Measurements from ENCODE around the gene SDF2.

- TF ChIP-seq EZH2 (IDR thresholded peaks at IDR 0.05; ENCODE audit: insufficient read depth, poor library complexity, severe bottlenecking) = no peak
- TF ChIP-seq EZH2phosphoT487 (IDR thresholded peaks at IDR 0.05; ENCODE audit: insufficient read depth, low read depth) = no peak
Observed at GRCh38 chr17:28641579-28641978, 20.1 kb downstream of the SDF2 start.

Data from GM23248 (cell line).